Memory B cell (primary cell): ENCODE results near the gene BNC1.
"Not testable (repeated sequence)": the region's sequence is repeated elsewhere in the genome, so short reads cannot be mapped to it uniquely, and the experiment has no call there.

Experiments used
- ATAC-seq: fragments of 150-1000 bp; cut with Tn5 transposase; 2 replicates; pipeline ENCODE4 v1.10.0; 2021; ENCODE audit warnings: low read depth, mild to moderate bottlenecking, moderate library complexity
- DNase-seq, 2 donors: peaks; one replicate each; pipeline ENCODE4 v3.0.0; 2022; ENCODE audit warnings: low spot score in 2 of 2
- H3K27ac Mint-ChIP-seq: one replicate; pipeline ENCODE4 v1.8.0; 2022; ENCODE audit warnings: mild to moderate bottlenecking, moderate library complexity, mixed read lengths
- H3K27me3 Mint-ChIP-seq: one replicate; pipeline ENCODE4 v1.8.0; 2022; ENCODE audit warnings: mixed read lengths
- H3K36me3 Mint-ChIP-seq: one replicate; pipeline ENCODE4 v1.8.0; 2022; ENCODE audit warnings: mild to moderate bottlenecking, mixed read lengths
- H3K4me1 Mint-ChIP-seq: one replicate; pipeline ENCODE4 v1.8.0; 2022; ENCODE audit warnings: mixed read lengths
- H3K4me3 Mint-ChIP-seq: one replicate; pipeline ENCODE4 v1.8.0; 2022; ENCODE audit warnings: mild to moderate bottlenecking, moderate library complexity, mixed read lengths
- H3K9me3 Mint-ChIP-seq: one replicate; pipeline ENCODE4 v1.8.0; 2022; ENCODE audit warnings: mixed read lengths

BNC1 gene

GRCh38 chr15:83285284-83285978, 967 bp upstream of the BNC1 start:
- Mint-ChIP-seq H3K9me3 (no peaks in the 10 kb centered on the region), H3K36me3 (no peaks in the 10 kb centered on the region), H3K4me3 (no peak overlapping the region), H3K4me1 (no peaks in the 10 kb centered on the region), H3K27me3 (peaks cover 14% of the 10 kb centered on the region), H3K27ac (no peak overlapping the region)
- DNase-seq (no peak), ATAC-seq (no peak)

GRCh38 chr15:83283813-83284558, 478 bp downstream of the BNC1 start:
- no peak for DNase-seq
- ATAC-seq, result no peak
- Mint-ChIP-seq H3K27me3 (peaks cover 18% of the 10 kb centered on the region), H3K4me1 (no peaks in the 10 kb centered on the region), H3K9me3 (no peaks in the 10 kb centered on the region), H3K4me3 (no peak overlapping the region), H3K36me3 (no peaks in the 10 kb centered on the region), H3K27ac (no peak overlapping the region)

DNA sequence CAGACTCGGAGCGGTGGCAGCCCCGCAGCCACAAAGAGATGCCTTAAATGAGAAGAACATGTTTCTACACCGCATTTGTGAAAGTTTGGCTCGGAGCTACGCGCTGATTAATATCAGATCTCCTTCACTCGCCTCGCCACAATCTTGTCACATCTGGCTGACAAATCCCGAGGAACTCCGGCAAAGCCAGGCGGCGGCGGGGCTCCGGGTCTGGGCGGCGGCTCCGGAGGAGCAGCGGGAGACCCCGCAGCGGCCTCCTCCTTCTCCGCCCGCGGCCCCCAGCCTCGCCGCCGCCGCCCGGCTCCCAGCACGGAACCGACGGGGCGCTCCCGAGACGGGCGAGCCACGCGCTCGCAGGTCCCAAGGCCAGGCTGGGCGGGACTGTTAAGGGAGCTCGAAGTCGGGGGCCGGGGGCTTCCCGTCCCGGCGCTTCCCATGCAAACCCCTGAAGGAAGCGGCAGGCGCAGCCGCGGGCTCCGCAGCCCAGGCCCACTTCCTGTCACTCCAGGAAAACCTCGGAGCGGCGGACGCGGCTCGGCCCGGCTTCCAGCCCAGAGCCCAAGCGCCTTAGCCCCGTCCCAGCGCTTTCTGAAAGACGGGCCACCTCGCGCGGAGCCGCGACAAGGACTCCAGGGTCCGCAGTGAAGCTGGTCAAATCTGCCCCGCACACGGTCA, 1.2 kb downstream of the BNC1 start:
- ATAC-seq (no peak), DNase-seq (no peak)
- Mint-ChIP-seq H3K27me3 (peaks cover 18% of the 10 kb centered on the region), H3K9me3 (no peaks in the 10 kb centered on the region), H3K27ac (no peak overlapping the region), H3K36me3 (no peaks in the 10 kb centered on the region), H3K4me1 (no peaks in the 10 kb centered on the region), H3K4me3 (no peak overlapping the region)

GRCh38 chr15:83282776-83283137, 1.7 kb downstream of the BNC1 start:
- H3K36me3 Mint-ChIP-seq, result no peaks in the 10 kb centered on the region
- DNase-seq (no peak), ATAC-seq (no peak)
- no peak overlapping the region for H3K4me3 Mint-ChIP-seq
- H3K9me3 Mint-ChIP-seq, result no peaks in the 10 kb centered on the region
- no peak overlapping the region for H3K27ac Mint-ChIP-seq
- peaks cover 18% of the 10 kb centered on the region for H3K27me3 Mint-ChIP-seq
- no peaks in the 10 kb centered on the region for H3K4me1 Mint-ChIP-seq

- no peaks in the 10 kb centered on the region for H3K36me3 Mint-ChIP-seq
- DNase-seq (no peak), ATAC-seq (no peak)
- no peaks in the 10 kb centered on the region for H3K4me1 Mint-ChIP-seq
- no peak overlapping the region for H3K27ac Mint-ChIP-seq
- H3K27me3 Mint-ChIP-seq, result peaks cover 17% of the 10 kb centered on the region
- no peaks in the 10 kb centered on the region for H3K9me3 Mint-ChIP-seq
- H3K4me3 Mint-ChIP-seq, result no peak overlapping the region
Measured at GRCh38 chr15:83282141-83282540, 2.3 kb downstream of the BNC1 start.

DNA sequence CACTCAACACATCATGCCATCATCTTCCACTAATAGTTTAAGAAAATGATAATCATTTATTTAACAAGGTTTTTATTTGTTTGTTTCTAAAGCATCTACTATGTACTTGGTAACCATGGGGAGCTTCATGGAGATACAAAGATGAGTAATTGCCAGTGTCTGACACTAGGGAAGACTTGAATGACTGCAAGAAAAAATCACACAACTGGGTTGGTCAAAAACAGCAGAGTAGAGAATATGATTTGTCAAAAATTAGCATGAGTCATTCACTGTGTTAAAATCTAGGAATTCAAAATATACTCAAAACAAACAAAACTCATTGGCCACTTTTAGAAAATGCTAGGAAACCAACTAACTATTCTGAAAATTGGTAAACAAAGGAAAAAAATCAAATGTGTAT, 6.3 kb downstream of the BNC1 start:
- Mint-ChIP-seq H3K36me3 (no peaks in the 10 kb centered on the region), H3K9me3 (no peaks in the 10 kb centered on the region), H3K27me3 (peaks cover 13% of the 10 kb centered on the region), H3K4me1 (no peaks in the 10 kb centered on the region), H3K27ac (no peak overlapping the region), H3K4me3 (no peak overlapping the region)
- ATAC-seq (no peak), DNase-seq (no peak)

DNA sequence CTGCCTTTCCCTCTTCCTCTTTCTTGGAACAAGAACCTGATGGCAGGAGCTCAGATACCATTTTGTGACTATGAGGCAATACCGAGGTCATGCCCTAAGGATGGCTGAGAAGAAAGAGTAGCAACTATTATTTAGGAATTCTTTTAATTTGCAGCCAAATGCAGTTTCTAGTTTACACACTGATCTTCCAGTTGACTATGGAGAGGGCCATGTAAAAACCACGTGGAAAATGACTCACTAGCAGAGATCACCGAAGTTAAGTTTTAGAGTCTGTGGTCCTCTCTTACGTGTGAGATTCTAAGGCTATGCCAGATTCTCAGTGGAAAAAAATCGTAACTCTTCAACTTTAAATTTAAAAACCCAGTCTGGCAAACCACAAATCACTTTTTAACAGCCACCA, 7.8 kb downstream of the BNC1 start:
- no peaks in the 10 kb centered on the region for H3K4me1 Mint-ChIP-seq
- H3K36me3 Mint-ChIP-seq, result no peaks in the 10 kb centered on the region
- H3K4me3 Mint-ChIP-seq, result no peak overlapping the region
- no peak overlapping the region for H3K27ac Mint-ChIP-seq
- DNase-seq (no peak), ATAC-seq (no peak)
- no peaks in the 10 kb centered on the region for H3K9me3 Mint-ChIP-seq
- peaks cover 10% of the 10 kb centered on the region for H3K27me3 Mint-ChIP-seq

GRCh38 chr15:83275412-83275811, 9.1 kb downstream of the BNC1 start:
- H3K36me3 Mint-ChIP-seq, result no peaks in the 10 kb centered on the region
- DNase-seq, result no peak
- no peaks in the 10 kb centered on the region for H3K9me3 Mint-ChIP-seq
- no peak overlapping the region for H3K27ac Mint-ChIP-seq
- H3K4me3 Mint-ChIP-seq, result no peak overlapping the region
- H3K27me3 Mint-ChIP-seq, result peaks cover 6% of the 10 kb centered on the region
- H3K4me1 Mint-ChIP-seq, result no peaks in the 10 kb centered on the region
- ATAC-seq, result no peak

DNA sequence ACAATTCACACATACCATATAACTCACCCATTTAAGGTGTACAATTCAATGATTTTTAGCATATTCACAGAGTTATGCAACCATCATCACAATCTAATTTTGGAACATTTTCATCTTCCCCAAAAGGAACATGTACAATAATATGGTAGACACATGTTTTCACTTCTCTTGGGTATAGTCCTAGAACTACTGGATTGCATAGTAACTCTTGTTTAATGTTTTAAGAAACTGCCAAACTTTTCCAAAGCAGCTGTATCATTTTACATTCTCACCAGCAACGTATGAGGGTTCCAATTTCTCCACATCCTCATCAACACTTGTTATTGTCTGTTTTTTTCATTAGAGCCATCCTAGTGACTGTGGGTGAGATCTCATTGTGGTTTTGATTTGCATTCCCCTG, 14.3 kb downstream of the BNC1 start:
- Mint-ChIP-seq H3K9me3 (no peaks in the 10 kb centered on the region), H3K27ac (no peak overlapping the region), H3K4me3 (no peak overlapping the region), H3K4me1 (no peaks in the 10 kb centered on the region), H3K27me3 (peaks cover 2% of the 10 kb centered on the region), H3K36me3 (no peaks in the 10 kb centered on the region)
- ATAC-seq (no peak), DNase-seq (no peak)

GRCh38 chr15:83268147-83268546, 16.3 kb downstream of the BNC1 start:
- Mint-ChIP-seq H3K27ac (no peak overlapping the region), H3K36me3 (no peaks in the 10 kb centered on the region), H3K9me3 (no peaks in the 10 kb centered on the region), H3K4me1 (no peaks in the 10 kb centered on the region), H3K27me3 (peaks cover 8% of the 10 kb centered on the region), H3K4me3 (no peak overlapping the region)
- DNase-seq, result no peak
- no peak for ATAC-seq

DNA sequence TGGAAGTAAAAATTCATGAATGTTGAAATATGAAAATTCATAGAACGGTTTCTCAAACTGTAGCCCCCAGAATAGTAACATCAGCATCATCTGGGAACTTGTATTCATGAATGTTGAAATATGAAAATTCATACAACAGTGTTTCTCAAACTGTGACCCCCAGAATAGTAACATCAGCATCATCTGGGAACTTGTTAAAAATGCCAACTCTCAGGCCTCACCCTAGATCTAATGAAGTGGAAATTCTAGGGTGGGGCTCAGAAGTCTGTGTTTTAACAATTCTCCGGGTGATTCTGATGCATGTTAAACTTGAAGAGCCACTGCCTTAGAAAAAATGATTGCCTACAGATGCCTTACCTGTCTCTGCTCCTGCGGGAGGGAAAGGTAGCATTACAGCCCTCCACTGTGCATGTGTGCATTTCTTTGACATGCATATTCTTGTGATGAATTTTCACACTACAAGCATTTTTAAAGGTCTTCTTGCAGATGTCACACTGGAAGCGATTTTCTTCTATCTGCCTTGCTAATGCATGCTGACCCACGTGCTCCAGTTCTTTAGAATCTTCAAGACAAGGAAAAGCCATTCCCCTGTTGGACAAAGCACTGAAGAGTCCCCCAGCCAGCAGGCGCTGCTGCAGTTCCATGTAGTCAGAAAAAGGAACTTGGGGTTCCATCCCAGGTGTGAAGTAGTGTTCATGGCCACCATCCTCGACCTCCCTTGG, 21.7 kb downstream of the BNC1 start:
- Mint-ChIP-seq H3K4me1 (no peaks in the 10 kb centered on the region), H3K4me3 (no peak overlapping the region), H3K27ac (no peak overlapping the region), H3K9me3 (no peaks in the 10 kb centered on the region), H3K27me3 (peaks cover 10% of the 10 kb centered on the region), H3K36me3 (no peaks in the 10 kb centered on the region)
- DNase-seq, result no peak
- no peak for ATAC-seq

DNA sequence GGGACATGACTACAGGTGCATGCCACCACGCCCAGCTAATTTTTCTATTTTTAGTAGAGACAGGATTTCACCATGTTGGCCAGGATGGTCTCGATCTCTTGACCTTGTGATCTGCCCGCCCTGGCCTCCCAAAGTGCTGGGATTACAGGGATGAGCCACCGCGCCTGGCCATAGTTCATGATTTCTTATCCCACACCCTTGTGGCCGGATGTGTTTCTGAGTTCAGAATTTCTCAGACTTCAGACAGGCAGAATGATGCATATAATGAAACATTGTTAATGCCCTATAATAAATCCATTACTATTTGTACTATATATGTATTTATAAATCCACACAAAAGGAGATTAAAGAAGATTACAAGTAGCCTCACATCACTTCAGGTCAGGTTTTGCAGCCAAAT, 22.3 kb downstream of the BNC1 start:
- not testable (repeated sequence) for H3K4me1 Mint-ChIP-seq, DNase-seq, H3K9me3 Mint-ChIP-seq, H3K4me3 Mint-ChIP-seq, H3K27ac Mint-ChIP-seq, H3K36me3 Mint-ChIP-seq, ATAC-seq, H3K27me3 Mint-ChIP-seq

GRCh38 chr15:83250781-83251180, 33.7 kb downstream of the BNC1 start:
- no peaks in the 10 kb centered on the region for H3K9me3 Mint-ChIP-seq
- H3K4me1 Mint-ChIP-seq, result no peaks in the 10 kb centered on the region
- H3K27me3 Mint-ChIP-seq, result peaks cover 23% of the 10 kb centered on the region
- ATAC-seq (no peak), DNase-seq (no peak)
- no peak overlapping the region for H3K4me3 Mint-ChIP-seq
- no peak overlapping the region for H3K27ac Mint-ChIP-seq
- no peaks in the 10 kb centered on the region for H3K36me3 Mint-ChIP-seq

DNA sequence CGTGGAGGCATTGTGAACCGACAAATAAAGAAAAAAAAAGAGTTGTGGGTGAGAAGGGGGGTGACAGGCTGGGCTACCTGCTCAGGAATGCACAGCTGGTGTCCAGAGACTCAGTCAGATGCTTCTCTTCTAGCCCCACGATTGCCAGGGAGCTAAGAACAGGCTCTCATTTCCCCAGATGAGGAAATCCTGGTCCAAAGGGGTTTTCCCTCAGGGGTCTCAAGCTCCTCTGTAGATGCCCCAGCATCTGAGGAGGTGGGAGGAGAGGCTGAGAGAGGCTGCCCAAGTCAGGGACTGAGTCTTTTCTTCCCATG, 35.5 kb downstream of the BNC1 start:
- no peak for ATAC-seq
- Mint-ChIP-seq H3K27me3 (peaks cover 18% of the 10 kb centered on the region), H3K4me3 (no peak overlapping the region)

More for the DNA sequence above, 35.5 kb downstream of the BNC1 start:
- Mint-ChIP-seq H3K9me3 (no peaks in the 10 kb centered on the region), H3K4me1 (no peaks in the 10 kb centered on the region), H3K27ac (no peak overlapping the region), H3K36me3 (no peaks in the 10 kb centered on the region)
- no peak for DNase-seq
